Activated naive CD4-positive, alpha-beta T cell treated with anti-CD3 and anti-CD28 coated beads, Interleukin-2, amount 10 ng/mL, durations not matched to agents 7 days and 5 days (primary cell): ENCODE data around the gene UROC1.

Experiments
- CTCF ChIA-PET: fragments of 350-600 bp; sonication (Branson Sonifier 250); formaldehyde crosslinking; loops from one replicate; lab custom pipeline; 2021; ENCODE audit warnings: antibody characterized with exemption; lab: Charles Lee
- DNase-seq: peaks from one replicate; pipeline ENCODE4 v3.0.0-alpha.2; 2020
- H3K27ac Mint-ChIP-seq: one replicate; pipeline ENCODE4 v1.8.0; 2021; ENCODE audit warnings: mild to moderate bottlenecking, moderate library complexity, mixed read lengths
- H3K27me3 Mint-ChIP-seq: one replicate; pipeline ENCODE4 v1.8.0; 2021; ENCODE audit warnings: mild to moderate bottlenecking, mixed read lengths
- H3K36me3 Mint-ChIP-seq: one replicate; pipeline ENCODE4 v1.8.0; 2021; ENCODE audit warnings: mixed read lengths
- H3K4me1 Mint-ChIP-seq: one replicate; pipeline ENCODE4 v1.8.0; 2021; ENCODE audit warnings: mixed read lengths
- H3K4me3 Mint-ChIP-seq: one replicate; pipeline ENCODE4 v1.8.0; 2021; ENCODE audit warnings: mild to moderate bottlenecking, moderate library complexity, mixed read lengths
- H3K9me3 Mint-ChIP-seq: one replicate; pipeline ENCODE4 v1.8.0; 2021; ENCODE audit warnings: mixed read lengths

The UROC1 gene

GRCh38 chr3:126463521-126463920, 54.1 kb downstream of the UROC1 start:
- CTCF ChIA-PET: no interaction called here
- Mint-ChIP-seq H3K9me3 (no peaks in the 10 kb centered on the region), H3K27me3 (no peaks in the 10 kb centered on the region), H3K36me3 (peaks cover 54% of the 10 kb centered on the region), H3K27ac (no peak overlapping the region), H3K4me3 (no peak overlapping the region), H3K4me1 (peaks cover 10% of the 10 kb centered on the region)
- DNase-seq: no peak

- H3K4me1 Mint-ChIP-seq: peaks cover under 1% of the 10 kb centered on the region
- peaks cover 56% of the 10 kb centered on the region for H3K36me3 Mint-ChIP-seq
- H3K4me3 Mint-ChIP-seq: no peak overlapping the region
- no peaks in the 10 kb centered on the region for H3K27me3 Mint-ChIP-seq
- DNase-seq: no peak
- H3K27ac Mint-ChIP-seq: no peak overlapping the region
- no peaks in the 10 kb centered on the region for H3K9me3 Mint-ChIP-seq
- CTCF ChIA-PET: no interaction called here
These were observed 56.0 kb downstream of the UROC1 start for GRCh38 chr3:126461450-126462070.

GRCh38 chr3:126460381-126460780, 57.2 kb downstream of the UROC1 start:
- no peaks in the 10 kb centered on the region for H3K4me1 Mint-ChIP-seq
- H3K9me3 Mint-ChIP-seq: no peaks in the 10 kb centered on the region
- DNase-seq: no peak
- no peak overlapping the region for H3K4me3 Mint-ChIP-seq
- no peaks in the 10 kb centered on the region for H3K27me3 Mint-ChIP-seq
- H3K36me3 Mint-ChIP-seq: peaks cover 51% of the 10 kb centered on the region
- CTCF ChIA-PET: no interaction called here
- no peak overlapping the region for H3K27ac Mint-ChIP-seq

GRCh38 chr3:126459763-126460127, 57.8 kb downstream of the UROC1 start:
- no peak for DNase-seq
- Mint-ChIP-seq H3K36me3 (peaks cover 50% of the 10 kb centered on the region), H3K27ac (no peak overlapping the region), H3K27me3 (no peaks in the 10 kb centered on the region), H3K4me3 (no peak overlapping the region), H3K9me3 (no peaks in the 10 kb centered on the region), H3K4me1 (no peaks in the 10 kb centered on the region)
- CTCF ChIA-PET: no interaction called here

- CTCF ChIA-PET: no interaction called here
- H3K36me3 Mint-ChIP-seq: peaks cover 51% of the 10 kb centered on the region
- H3K27me3 Mint-ChIP-seq: no peaks in the 10 kb centered on the region
- no peaks in the 10 kb centered on the region for H3K9me3 Mint-ChIP-seq
- no peak overlapping the region for H3K4me3 Mint-ChIP-seq
- no peak overlapping the region for H3K27ac Mint-ChIP-seq
- DNase-seq: no peak
- no peaks in the 10 kb centered on the region for H3K4me1 Mint-ChIP-seq
These were observed 58.3 kb downstream of the UROC1 start for GRCh38 chr3:126459111-126459762.

- no peak overlapping the region for H3K4me3 Mint-ChIP-seq
- H3K9me3 Mint-ChIP-seq: no peaks in the 10 kb centered on the region
- no peaks in the 10 kb centered on the region for H3K4me1 Mint-ChIP-seq
- H3K27me3 Mint-ChIP-seq: no peaks in the 10 kb centered on the region
- no peak for DNase-seq
- H3K27ac Mint-ChIP-seq: no peak overlapping the region
- CTCF ChIA-PET: no interaction called here
- H3K36me3 Mint-ChIP-seq: peaks cover 40% of the 10 kb centered on the region
These were observed 60.7 kb downstream of the UROC1 start for GRCh38 chr3:126456766-126457388.

GRCh38 chr3:126456211-126456610, 61.4 kb downstream of the UROC1 start:
- no peaks in the 10 kb centered on the region for H3K27me3 Mint-ChIP-seq
- no peak for DNase-seq
- H3K27ac Mint-ChIP-seq: no peak overlapping the region
- CTCF ChIA-PET: no interaction called here
- no peak overlapping the region for H3K4me3 Mint-ChIP-seq
- no peaks in the 10 kb centered on the region for H3K4me1 Mint-ChIP-seq
- no peaks in the 10 kb centered on the region for H3K9me3 Mint-ChIP-seq
- peaks cover 39% of the 10 kb centered on the region for H3K36me3 Mint-ChIP-seq

GRCh38 chr3:126454437-126455198, 63.0 kb downstream of the UROC1 start:
- Mint-ChIP-seq H3K36me3 (peaks cover 33% of the 10 kb centered on the region), H3K9me3 (no peaks in the 10 kb centered on the region), H3K4me3 (no peak overlapping the region), H3K4me1 (no peaks in the 10 kb centered on the region), H3K27ac (no peak overlapping the region), H3K27me3 (no peaks in the 10 kb centered on the region)
- no peak for DNase-seq
- CTCF ChIA-PET: no interaction called here

- DNase-seq: no peak
- Mint-ChIP-seq H3K27ac (no peak overlapping the region), H3K36me3 (peaks cover 34% of the 10 kb centered on the region), H3K27me3 (no peaks in the 10 kb centered on the region), H3K4me1 (no peaks in the 10 kb centered on the region), H3K9me3 (no peaks in the 10 kb centered on the region), H3K4me3 (no peak overlapping the region)
- CTCF ChIA-PET: no interaction called here
These were observed 63.5 kb downstream of the UROC1 start for GRCh38 chr3:126454025-126454424.

- H3K36me3 Mint-ChIP-seq: peaks cover 24% of the 10 kb centered on the region
- DNase-seq: no peak
- CTCF ChIA-PET: no interaction called here
- no peaks in the 10 kb centered on the region for H3K4me1 Mint-ChIP-seq
- no peaks in the 10 kb centered on the region for H3K27me3 Mint-ChIP-seq
- H3K27ac Mint-ChIP-seq: no peak overlapping the region
- no peak overlapping the region for H3K4me3 Mint-ChIP-seq
- no peaks in the 10 kb centered on the region for H3K9me3 Mint-ChIP-seq
These were observed 65.4 kb downstream of the UROC1 start for GRCh38 chr3:126452213-126452612.

GRCh38 chr3:126451511-126451910, 66.1 kb downstream of the UROC1 start:
- H3K9me3 Mint-ChIP-seq: no peaks in the 10 kb centered on the region
- H3K27me3 Mint-ChIP-seq: no peaks in the 10 kb centered on the region
- H3K4me1 Mint-ChIP-seq: no peaks in the 10 kb centered on the region
- no peak overlapping the region for H3K27ac Mint-ChIP-seq
- no peak for DNase-seq
- no peak overlapping the region for H3K4me3 Mint-ChIP-seq
- CTCF ChIA-PET: no interaction called here
- peaks cover 20% of the 10 kb centered on the region for H3K36me3 Mint-ChIP-seq

- no peaks in the 10 kb centered on the region for H3K27me3 Mint-ChIP-seq
- no peak for DNase-seq
- no peak overlapping the region for H3K27ac Mint-ChIP-seq
- no peak overlapping the region for H3K4me3 Mint-ChIP-seq
- H3K36me3 Mint-ChIP-seq: peaks cover 17% of the 10 kb centered on the region
- H3K9me3 Mint-ChIP-seq: no peaks in the 10 kb centered on the region
- no peaks in the 10 kb centered on the region for H3K4me1 Mint-ChIP-seq
- CTCF ChIA-PET: no interaction called here
These were observed 66.8 kb downstream of the UROC1 start for GRCh38 chr3:126450744-126451143.

GRCh38 chr3:126450219-126450618, 67.4 kb downstream of the UROC1 start:
- H3K27ac Mint-ChIP-seq: no peak overlapping the region
- no peak for DNase-seq
- CTCF ChIA-PET: no interaction called here
- peaks cover 14% of the 10 kb centered on the region for H3K36me3 Mint-ChIP-seq
- no peak overlapping the region for H3K4me3 Mint-ChIP-seq
- no peaks in the 10 kb centered on the region for H3K9me3 Mint-ChIP-seq
- no peaks in the 10 kb centered on the region for H3K27me3 Mint-ChIP-seq
- H3K4me1 Mint-ChIP-seq: no peaks in the 10 kb centered on the region

GRCh38 chr3:126449621-126450051, 67.9 kb downstream of the UROC1 start:
- CTCF ChIA-PET: no interaction called here
- H3K4me3 Mint-ChIP-seq: no peak overlapping the region
- H3K4me1 Mint-ChIP-seq: no peaks in the 10 kb centered on the region
- H3K27ac Mint-ChIP-seq: no peak overlapping the region
- no peak for DNase-seq
- no peaks in the 10 kb centered on the region for H3K27me3 Mint-ChIP-seq
- H3K36me3 Mint-ChIP-seq: peaks cover 14% of the 10 kb centered on the region
- H3K9me3 Mint-ChIP-seq: no peaks in the 10 kb centered on the region

- H3K27me3 Mint-ChIP-seq: no peaks in the 10 kb centered on the region
- no peaks in the 10 kb centered on the region for H3K9me3 Mint-ChIP-seq
- DNase-seq: no peak
- peaks cover 10% of the 10 kb centered on the region for H3K36me3 Mint-ChIP-seq
- no peak overlapping the region for H3K4me3 Mint-ChIP-seq
- H3K27ac Mint-ChIP-seq: no peak overlapping the region
- CTCF ChIA-PET: no interaction called here
- H3K4me1 Mint-ChIP-seq: no peaks in the 10 kb centered on the region
These were observed 68.7 kb downstream of the UROC1 start for GRCh38 chr3:126448893-126449180.
